Cardiac muscle cell (in vitro differentiated cells and primary cell): ENCODE results near the gene PXK. TPM values are rescaled to one million over a fixed set of nuclear protein-coding genes. Genes with fewer than 3 reads are reported as not detected.

ENCODE experiments used
- DNase-seq, 2 donors: peaks; one replicate each; pipeline versions ENCODE4 v3.0.0 to v3.0.0-alpha.2; 2010 to 2017; ENCODE audit warnings: low read depth in 1 of 2, low spot score in 1 of 2
- H3K27ac ChIP-seq: fragments of 200-600 bp; sonication (generic); 2 replicates; pipeline ENCODE4 v1.5.1; 2016
- H3K27me3 ChIP-seq: fragments of 200-600 bp; sonication (generic); 2 replicates; pipeline ENCODE4 v1.6.0; 2016; ENCODE audit warnings: control low read depth
- H3K36me3 ChIP-seq: fragments of 200-600 bp; sonication (generic); 2 replicates; pipeline ENCODE4 v1.5.1; 2016; ENCODE audit warnings: control low read depth
- H3K4me1 ChIP-seq: fragments of 200-600 bp; sonication (generic); 2 replicates; pipeline ENCODE4 v1.8.1; 2017; ENCODE audit warnings: low read depth, mild to moderate bottlenecking, mixed run types
- H3K4me3 ChIP-seq: fragments of 200-600 bp; sonication (generic); 2 replicates; pipeline ENCODE4 v1.5.1; 2016; ENCODE audit warnings: mild to moderate bottlenecking
- H3K9me3 ChIP-seq: fragments of 200-600 bp; sonication (generic); 2 replicates; pipeline ENCODE4 v1.5.1; 2017; ENCODE audit warnings: low read depth, mild to moderate bottlenecking, control low read depth
- polyA plus RNA-seq: library from polyadenylated mRNA; unstranded; fragments of >200 nt; fragmentation: Nextera tagmentation; extraction: Ambion mirVana; gene quantifications from 2 replicates; pipeline ENCODE4 v1.2.1, GENCODE V29; 2016
- total RNA-seq: library from RNA; depleted of rRNA; stranded (reverse); fragments of >200 nt; gene quantifications from 2 replicates; pipeline ENCODE4 v1.2.3, GENCODE V29; 2016
- TF ChIP-seq, protein P1 (sequence below): IDR thresholded peaks from 2 replicates; pipeline ENCODE4 v1.5.1; 2012; ENCODE audit warnings: low read depth, mild to moderate bottlenecking, low read length

Gene PXK
- total and polyA plus RNA-seq, 2 experiments from 2014 or later, result 18.1 to 26.8 TPM

GRCh38 chr3:58308728-58309127 is 24.0 kb upstream of the PXK start:
- Histone ChIP-seq H3K27me3 (no peaks in the 10 kb centered on the region), H3K4me3 (no peak overlapping the region), H3K4me1 (peaks cover 13% of the 10 kb centered on the region), H3K9me3 (no peaks in the 10 kb centered on the region), H3K27ac (no peak overlapping the region), H3K36me3 (peaks cover 31% of the 10 kb centered on the region)
- TF ChIP-seq, protein P1, sequence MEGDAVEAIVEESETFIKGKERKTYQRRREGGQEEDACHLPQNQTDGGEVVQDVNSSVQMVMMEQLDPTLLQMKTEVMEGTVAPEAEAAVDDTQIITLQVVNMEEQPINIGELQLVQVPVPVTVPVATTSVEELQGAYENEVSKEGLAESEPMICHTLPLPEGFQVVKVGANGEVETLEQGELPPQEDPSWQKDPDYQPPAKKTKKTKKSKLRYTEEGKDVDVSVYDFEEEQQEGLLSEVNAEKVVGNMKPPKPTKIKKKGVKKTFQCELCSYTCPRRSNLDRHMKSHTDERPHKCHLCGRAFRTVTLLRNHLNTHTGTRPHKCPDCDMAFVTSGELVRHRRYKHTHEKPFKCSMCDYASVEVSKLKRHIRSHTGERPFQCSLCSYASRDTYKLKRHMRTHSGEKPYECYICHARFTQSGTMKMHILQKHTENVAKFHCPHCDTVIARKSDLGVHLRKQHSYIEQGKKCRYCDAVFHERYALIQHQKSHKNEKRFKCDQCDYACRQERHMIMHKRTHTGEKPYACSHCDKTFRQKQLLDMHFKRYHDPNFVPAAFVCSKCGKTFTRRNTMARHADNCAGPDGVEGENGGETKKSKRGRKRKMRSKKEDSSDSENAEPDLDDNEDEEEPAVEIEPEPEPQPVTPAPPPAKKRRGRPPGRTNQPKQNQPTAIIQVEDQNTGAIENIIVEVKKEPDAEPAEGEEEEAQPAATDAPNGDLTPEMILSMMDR, result no peak
- DNase-seq, result peak in 1 of 2 donors; percentile 15

- H3K4me1 ChIP-seq, result peaks cover 5% of the 10 kb centered on the region
- H3K27me3 ChIP-seq, result no peaks in the 10 kb centered on the region
- TF ChIP-seq, protein P1, result no peak
- no peaks in the 10 kb centered on the region for H3K9me3 ChIP-seq
- no peak overlapping the region for H3K4me3 ChIP-seq
- peaks cover 44% of the 10 kb centered on the region for H3K36me3 ChIP-seq
- no peak overlapping the region for H3K27ac ChIP-seq
- DNase-seq, result no peak
Observed at GRCh38 chr3:58317811-58318210, 14.9 kb upstream of the PXK start.

DNA sequence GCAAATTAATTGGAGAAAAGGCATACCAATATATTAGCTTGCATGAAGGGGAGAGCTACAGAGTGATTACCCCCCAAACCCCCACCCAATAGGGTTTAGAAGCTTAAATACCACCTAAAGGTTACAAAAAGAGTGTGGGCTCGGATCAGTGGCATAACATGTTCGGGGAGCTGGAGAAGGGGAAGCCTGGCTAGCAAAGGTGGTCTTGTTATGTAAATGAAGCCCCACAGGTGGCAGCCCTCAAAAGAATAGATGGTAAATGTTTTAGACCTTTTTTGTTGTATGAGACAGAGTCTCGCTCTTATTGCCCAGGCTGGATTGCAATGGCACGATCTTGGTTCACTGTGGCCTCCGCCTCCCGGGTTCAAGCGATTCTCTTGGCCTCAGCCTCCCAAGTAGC is 10.9 kb upstream of the PXK start:
- H3K27me3 ChIP-seq, result no peaks in the 10 kb centered on the region
- no peaks in the 10 kb centered on the region for H3K9me3 ChIP-seq
- peaks cover 14% of the 10 kb centered on the region for H3K36me3 ChIP-seq
- peaks cover 22% of the 10 kb centered on the region for H3K4me1 ChIP-seq
- H3K27ac ChIP-seq, result no peak overlapping the region
- TF ChIP-seq, protein P1, result no peak
- DNase-seq, result no peak
- no peak overlapping the region for H3K4me3 ChIP-seq

DNA sequence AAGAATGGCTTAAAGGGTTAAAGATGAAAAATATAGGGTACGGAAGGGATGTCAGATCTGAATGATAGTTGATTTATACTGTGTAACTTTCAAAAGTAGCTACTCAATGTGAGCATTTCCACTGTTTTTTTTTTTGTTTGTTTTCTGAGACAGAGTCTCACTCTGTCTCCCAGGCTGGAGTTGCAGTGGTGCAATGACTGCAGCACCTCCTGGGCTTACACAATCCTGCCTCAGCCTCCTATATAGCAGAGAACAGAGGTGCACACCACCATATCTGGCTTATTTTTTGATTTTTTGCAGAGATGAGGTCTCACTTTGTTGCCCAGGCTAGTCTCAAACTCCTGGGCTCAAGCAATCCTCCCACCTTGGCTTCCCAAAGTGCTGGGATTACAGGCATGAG is 9.9 kb upstream of the PXK start:
- Histone ChIP-seq H3K27me3 (no peaks in the 10 kb centered on the region), H3K4me1 (peaks cover 22% of the 10 kb centered on the region), H3K4me3 (no peak overlapping the region), H3K36me3 (peaks cover 6% of the 10 kb centered on the region), H3K9me3 (no peaks in the 10 kb centered on the region), H3K27ac (no peak overlapping the region)
- TF ChIP-seq, protein P1, result no peak
- no peak for DNase-seq

GRCh38 chr3:58323529-58324390 is 8.9 kb upstream of the PXK start:
- no peaks in the 10 kb centered on the region for H3K9me3 ChIP-seq
- TF ChIP-seq, protein P1, result no peak
- DNase-seq, result no peak
- H3K36me3 ChIP-seq, result peaks cover 4% of the 10 kb centered on the region
- peaks cover 22% of the 10 kb centered on the region for H3K4me1 ChIP-seq
- no peak overlapping the region for H3K4me3 ChIP-seq
- no peaks in the 10 kb centered on the region for H3K27me3 ChIP-seq
- no peak overlapping the region for H3K27ac ChIP-seq
